ENCODE results near the gene CEACAM5. TPM values are rescaled to one million over a fixed set of nuclear protein-coding genes. Genes with fewer than 3 reads are reported as not detected.

CEACAM5 gene
- polyA plus RNA-seq, 3 donors, result not detected

DNA sequence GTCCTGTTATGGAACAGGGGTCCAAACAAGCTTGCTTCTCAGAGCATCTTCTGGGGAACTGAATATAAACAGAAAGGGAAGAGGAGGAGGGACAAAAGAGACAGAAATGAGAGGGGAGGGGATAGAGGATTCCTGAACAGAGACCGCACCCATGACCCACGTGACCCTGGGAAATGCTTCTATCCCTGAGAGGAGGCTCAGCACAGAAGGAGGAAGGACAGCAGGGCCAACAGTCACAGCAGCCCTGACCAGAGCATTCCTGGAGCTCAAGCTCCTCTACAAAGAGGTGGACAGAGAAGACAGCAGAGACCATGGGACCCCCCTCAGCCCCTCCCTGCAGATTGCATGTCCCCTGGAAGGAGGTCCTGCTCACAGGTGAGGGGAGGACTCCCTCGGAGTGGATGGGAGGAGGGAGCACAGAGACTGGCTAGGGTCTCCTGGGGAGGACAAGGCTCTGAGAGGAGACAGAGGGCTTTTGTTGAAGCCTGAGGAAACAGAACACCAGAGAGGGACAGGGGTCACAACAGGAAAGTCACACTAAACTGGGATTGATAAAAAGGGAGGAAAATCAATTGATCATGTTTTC is 47.0 kb downstream of the CEACAM5 start, which contains the start of gene CEACAM6:
CEACAM6 (plus strand) TSS at position 203 of the 586 bp plus-strand sequence; CDS start at position 312, 109 bp downstream.
- peak in 1 of 3 donors; percentile 17 for DNase-seq
- Histone ChIP-seq H3K27me3 (ENCODE audit: control insufficient read depth in 2 of 2, insufficient read depth in 2 of 2, low read length in 2 of 2) (no peaks in the 10 kb centered on the region), H3K9ac (ENCODE audit: insufficient read depth, low read length, poor library complexity, severe bottlenecking) (no peak within 1 kb of the TSS), H3K4me2 (replicated peaks; ENCODE audit: extremely low read depth, low read length, poor library complexity, severe bottlenecking) (no peak within 1 kb of the TSS), H3K27ac (ENCODE audit: low read depth in 1 of 2, low read length in 2 of 2) (no peak within 1 kb of the TSS), H3K9me3 (replicated peaks in 1 of 2; ENCODE audit: control insufficient read depth in 1 of 2, insufficient read depth in 1 of 2, low read length in 2 of 2) (no peaks in the 10 kb centered on the region), H2AFZ (ENCODE audit: insufficient read depth, low read depth, low read length, poor library complexity, severe bottlenecking) (no peak within 1 kb of the TSS), H3K36me3 (replicated peaks in 1 of 2; ENCODE audit: control insufficient read depth in 1 of 2, insufficient read depth in 2 of 2, low read length in 2 of 2) (no peaks in the 10 kb centered on the region), H3K4me1 (ENCODE audit: control insufficient read depth in 1 of 2, insufficient read depth in 2 of 2, low read length in 2 of 2) (peaks cover 4 to 6% of the 10 kb centered on the region in 2 donors), H4K20me1 (ENCODE audit: insufficient read depth, low read length) (no peaks in the 10 kb centered on the region), H3K79me2 (ENCODE audit: insufficient read depth, low read length) (no peaks in the 10 kb centered on the region), H3K4me3 (replicated peaks in 1 of 3; ENCODE audit: low read depth in 2 of 3, low read length in 3 of 3) (no peak within 1 kb of the TSS)
- H3K4me3 Mint-ChIP-seq, result peak within 1 kb of the TSS in 1 of 2 donors; percentile 37
- peaks cover 24% of the 10 kb centered on the region for H3K4me1 Mint-ChIP-seq
- no peaks in the 10 kb centered on the region for H3K36me3 Mint-ChIP-seq
- H3K27me3 Mint-ChIP-seq (ENCODE audit: low read depth in 3 of 3), result peaks cover 0 to 7% (median 0%) of the 10 kb centered on the region in 3 donors
- H3K9me3 Mint-ChIP-seq, result peaks cover 0 to 2% (median 0%) of the 10 kb centered on the region in 7 donors
- 100% methylated on average over 1 of the region's 3 CpGs for WGBS (ENCODE audit: insufficient coverage)
- TF ChIP-seq CTCF (IDR thresholded peaks at IDR 0.05), result no peak
- peak within 1 kb of the TSS in 2 of 7 donors; percentile 1 to 68 for H3K27ac Mint-ChIP-seq
- intact Hi-C loops (cut with micrococcal nuclease), result loop anchor here in 1 of 2 donors (2.0 kb wide), 1 partner anchor 65 kb away; no protein-coding TSS in a partner anchor

DNA sequence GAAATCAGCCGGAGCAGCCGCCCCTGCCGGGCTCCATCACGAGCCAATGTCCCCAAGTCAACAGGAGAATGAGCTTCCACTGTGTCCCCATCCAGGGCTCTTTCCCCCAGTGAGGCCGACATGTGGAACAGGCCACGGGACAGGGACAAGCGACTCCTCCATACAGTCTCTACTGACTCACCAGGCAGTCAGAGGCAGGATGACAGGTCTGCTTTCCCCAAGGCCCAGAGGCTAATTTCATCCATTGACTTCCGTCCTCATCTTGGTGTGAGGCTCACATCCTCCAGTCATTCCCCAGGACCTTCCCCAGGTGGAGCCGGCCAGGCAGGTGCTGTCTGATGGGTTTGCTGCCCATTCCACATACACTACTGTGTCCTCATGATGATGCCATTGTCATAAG is 50.4 kb downstream of the CEACAM5 start:
- no peak for TF ChIP-seq CTCF (IDR thresholded peaks at IDR 0.05)

More for the DNA sequence above, 50.4 kb downstream of the CEACAM5 start:
- WGBS (ENCODE audit: insufficient coverage), result 88% methylated on average over 7 of the region's 9 CpGs
- no peak for DNase-seq
- Mint-ChIP-seq H3K4me1 (peaks cover 17% of the 10 kb centered on the region), H3K4me3 (no peak overlapping the region), H3K36me3 (no peaks in the 10 kb centered on the region), H3K27ac (peak overlapping the region in 1 of 7 donors; percentile 34), H3K27me3 (ENCODE audit: low read depth in 3 of 3) (peaks cover 2 to 3% (median 2%) of the 10 kb centered on the region in 3 donors), H3K9me3 (no peaks in the 10 kb centered on the region)
- H3K27me3 ChIP-seq (ENCODE audit: control insufficient read depth in 2 of 2, insufficient read depth in 2 of 2, low read length in 2 of 2), result no peaks in the 10 kb centered on the region
- no peak overlapping the region for H3K4me2 ChIP-seq (replicated peaks; ENCODE audit: extremely low read depth, low read length, poor library complexity, severe bottlenecking)
- H4K20me1 ChIP-seq (ENCODE audit: insufficient read depth, low read length), result no peaks in the 10 kb centered on the region
- no peaks in the 10 kb centered on the region for H3K9me3 ChIP-seq (replicated peaks in 1 of 2; ENCODE audit: control insufficient read depth in 1 of 2, insufficient read depth in 1 of 2, low read length in 2 of 2)
- H3K9ac ChIP-seq (ENCODE audit: insufficient read depth, low read length, poor library complexity, severe bottlenecking), result no peak overlapping the region
- no peak overlapping the region for H3K4me3 ChIP-seq (replicated peaks in 1 of 3; ENCODE audit: low read depth in 2 of 3, low read length in 3 of 3)
- H2AFZ ChIP-seq (ENCODE audit: insufficient read depth, low read depth, low read length, poor library complexity, severe bottlenecking), result no peak overlapping the region
- no peak overlapping the region for H3K27ac ChIP-seq (ENCODE audit: low read depth in 1 of 2, low read length in 2 of 2)
- H3K36me3 ChIP-seq (replicated peaks in 1 of 2; ENCODE audit: control insufficient read depth in 1 of 2, insufficient read depth in 2 of 2, low read length in 2 of 2), result no peaks in the 10 kb centered on the region
- H3K79me2 ChIP-seq (ENCODE audit: insufficient read depth, low read length), result no peaks in the 10 kb centered on the region
- H3K4me1 ChIP-seq (ENCODE audit: control insufficient read depth in 1 of 2, insufficient read depth in 2 of 2, low read length in 2 of 2), result peaks cover 4 to 6% of the 10 kb centered on the region in 2 donors
- intact Hi-C loops (cut with micrococcal nuclease), result no loop called here
